Loucy (cell line): ENCODE measurements around the gene BCAS3.

Source experiments
- H2AFZ ChIP-seq: fragments of 200-600 bp; sonication (generic); 2 replicates; pipeline ENCODE4 v1.6.0; 2016; ENCODE audit warnings: antibody characterized with exemption, mild to moderate bottlenecking, low read length, moderate library complexity
- H3F3A ChIP-seq: fragments of 200-600 bp; 2 replicates; pipeline ENCODE4 v1.6.0; 2016; ENCODE audit warnings: antibody characterized with exemption, low read depth, mild to moderate bottlenecking
- H3K27me3 ChIP-seq: fragments of 200-600 bp; sonication (generic); 2 replicates; pipeline ENCODE4 v1.6.1; 2014; ENCODE audit warnings: low read length, mild to moderate bottlenecking; ENCODE audit not compliant: insufficient read depth, poor library complexity, severe bottlenecking
- H3K36me3 ChIP-seq: fragments of 200-600 bp; sonication (generic); 2 replicates; pipeline ENCODE4 v1.6.1; 2016; ENCODE audit warnings: low read length; ENCODE audit not compliant: insufficient read depth
- H3K4me1 ChIP-seq: fragments of 200-600 bp; sonication (generic); 2 replicates; pipeline ENCODE4 v1.5.1; 2014; ENCODE audit warnings: low read length, mild to moderate bottlenecking; ENCODE audit not compliant: insufficient read depth, poor library complexity, severe bottlenecking
- H3K4me2 ChIP-seq: fragments of 200-600 bp; sonication (generic); 2 replicates; pipeline ENCODE4 v1.6.0; 2014; ENCODE audit warnings: antibody characterized with exemption, low read length, low read depth, mild to moderate bottlenecking; ENCODE audit not compliant: poor library complexity, severe bottlenecking
- H3K4me3 ChIP-seq: fragments of 200-600 bp; sonication (generic); 2 replicates; pipeline ENCODE4 v1.5.1; 2014; ENCODE audit warnings: low read length, mild to moderate bottlenecking, mixed read lengths; ENCODE audit not compliant: poor library complexity, severe bottlenecking
- H3K79me2 ChIP-seq: fragments of 200-600 bp; sonication (generic); 2 replicates; pipeline ENCODE4 v1.6.1; 2014; ENCODE audit warnings: low read length; ENCODE audit not compliant: insufficient read depth
- H3K9ac ChIP-seq: fragments of 200-600 bp; sonication (generic); 2 replicates; pipeline ENCODE4 v1.6.0; 2014; ENCODE audit warnings: mild to moderate bottlenecking, low read depth, low read length, moderate library complexity; ENCODE audit not compliant: poor library complexity, severe bottlenecking
- H3K9me2 ChIP-seq: fragments of 200-600 bp; sonication (generic); replicated peaks from 2 replicates; pipeline ENCODE4 v1.6.1; 2016; ENCODE audit warnings: low read depth, low read length, mixed read lengths
- H3K9me3 ChIP-seq: fragments of 200-600 bp; sonication (generic); 2 replicates; pipeline ENCODE4 v1.6.1; 2014; ENCODE audit warnings: mild to moderate bottlenecking, antibody characterized with exemption, low read length, low read depth; ENCODE audit not compliant: insufficient read depth
- H4K20me1 ChIP-seq: fragments of 200-600 bp; sonication (generic); 2 replicates; pipeline ENCODE4 v1.6.0; 2014; ENCODE audit warnings: antibody characterized with exemption, low read length, mild to moderate bottlenecking; ENCODE audit not compliant: insufficient read depth, poor library complexity, severe bottlenecking
- EZH2phosphoT487 ChIP-seq: fragments of 200-600 bp; IDR thresholded peaks from 2 replicates; pipeline ENCODE4 v1.6.1; 2018; ENCODE audit warnings: antibody characterized with exemption, mild to moderate bottlenecking, moderate library complexity, borderline replicate concordance
- TF ChIP-seq, protein P1 (sequence below): fragments of 200-600 bp; sonication (generic); conservative IDR thresholded peaks from 2 replicates; pipeline ENCODE4 v1.5.1; 2014; ENCODE audit warnings: mild to moderate bottlenecking, antibody characterized with exemption, low read length

BCAS3 gene

DNA sequence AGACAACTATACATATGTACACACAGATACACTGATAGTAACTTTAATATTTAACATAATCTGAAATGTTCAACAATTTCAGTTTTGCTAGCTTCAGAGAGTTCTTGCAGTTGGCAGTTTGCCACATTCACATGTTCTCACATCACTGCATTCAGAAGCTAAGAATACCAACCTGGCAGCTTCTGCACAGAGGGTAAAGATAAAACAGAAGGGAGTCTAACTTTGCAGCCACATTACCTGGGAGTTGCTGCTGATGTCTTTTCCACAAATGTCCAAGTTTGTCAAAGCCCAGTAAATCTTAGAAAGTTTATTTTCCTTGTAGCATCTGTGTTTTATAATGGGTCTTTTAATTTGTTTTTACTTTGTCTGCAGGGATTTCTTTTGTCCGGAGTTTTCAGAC lies 332.0 kb downstream of the BCAS3 start:
- H3K79me2 ChIP-seq = no peaks in the 10 kb centered on the region
- H2AFZ ChIP-seq = no peak overlapping the region
- H3K9ac ChIP-seq = no peak overlapping the region
- no peak overlapping the region for H3K4me3 ChIP-seq
- H3K9me3 ChIP-seq = no peaks in the 10 kb centered on the region
- H3K27me3 ChIP-seq = no peaks in the 10 kb centered on the region
- no peaks in the 10 kb centered on the region for H3K4me1 ChIP-seq
- H4K20me1 ChIP-seq = no peaks in the 10 kb centered on the region
- no peak overlapping the region for H3K4me2 ChIP-seq
- TF ChIP-seq EZH2phosphoT487 = no peak
- TF ChIP-seq, protein P1, sequence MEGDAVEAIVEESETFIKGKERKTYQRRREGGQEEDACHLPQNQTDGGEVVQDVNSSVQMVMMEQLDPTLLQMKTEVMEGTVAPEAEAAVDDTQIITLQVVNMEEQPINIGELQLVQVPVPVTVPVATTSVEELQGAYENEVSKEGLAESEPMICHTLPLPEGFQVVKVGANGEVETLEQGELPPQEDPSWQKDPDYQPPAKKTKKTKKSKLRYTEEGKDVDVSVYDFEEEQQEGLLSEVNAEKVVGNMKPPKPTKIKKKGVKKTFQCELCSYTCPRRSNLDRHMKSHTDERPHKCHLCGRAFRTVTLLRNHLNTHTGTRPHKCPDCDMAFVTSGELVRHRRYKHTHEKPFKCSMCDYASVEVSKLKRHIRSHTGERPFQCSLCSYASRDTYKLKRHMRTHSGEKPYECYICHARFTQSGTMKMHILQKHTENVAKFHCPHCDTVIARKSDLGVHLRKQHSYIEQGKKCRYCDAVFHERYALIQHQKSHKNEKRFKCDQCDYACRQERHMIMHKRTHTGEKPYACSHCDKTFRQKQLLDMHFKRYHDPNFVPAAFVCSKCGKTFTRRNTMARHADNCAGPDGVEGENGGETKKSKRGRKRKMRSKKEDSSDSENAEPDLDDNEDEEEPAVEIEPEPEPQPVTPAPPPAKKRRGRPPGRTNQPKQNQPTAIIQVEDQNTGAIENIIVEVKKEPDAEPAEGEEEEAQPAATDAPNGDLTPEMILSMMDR = no peak
- no peaks in the 10 kb centered on the region for H3K36me3 ChIP-seq
- no peaks in the 10 kb centered on the region for H3F3A ChIP-seq
- no peaks in the 10 kb centered on the region for H3K9me2 ChIP-seq

DNA sequence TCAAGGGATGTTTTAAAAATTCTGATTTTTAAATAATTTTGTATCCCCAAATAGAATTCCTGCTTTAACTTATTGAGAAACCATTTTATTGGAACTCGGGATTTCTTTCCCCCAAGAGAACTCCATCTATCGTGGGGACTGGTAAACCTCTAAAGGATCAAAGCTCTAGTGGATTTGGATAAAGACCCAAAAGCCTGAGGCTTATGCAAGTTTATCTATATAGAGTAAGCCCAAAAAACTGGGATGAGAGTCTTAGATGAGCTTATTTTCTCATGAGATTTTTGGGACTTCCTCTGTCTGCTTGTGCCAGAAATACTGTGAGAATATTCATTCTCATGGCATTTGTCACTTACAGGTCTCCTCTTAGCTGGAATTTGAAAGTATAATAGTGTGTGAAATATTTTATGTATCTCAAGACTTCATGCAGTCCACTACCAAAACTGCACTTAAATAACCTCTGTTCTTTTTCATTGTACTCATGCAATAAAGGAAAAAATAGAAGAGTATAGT lies 333.1 kb downstream of the BCAS3 start:
- Histone ChIP-seq H3K9me2 (no peaks in the 10 kb centered on the region), H3F3A (no peaks in the 10 kb centered on the region), H3K36me3 (no peaks in the 10 kb centered on the region), H3K9me3 (no peaks in the 10 kb centered on the region), H2AFZ (no peak overlapping the region), H3K4me1 (no peaks in the 10 kb centered on the region), H3K79me2 (no peaks in the 10 kb centered on the region), H3K4me3 (no peak overlapping the region), H3K4me2 (no peak overlapping the region), H4K20me1 (no peaks in the 10 kb centered on the region), H3K9ac (no peak overlapping the region), H3K27me3 (no peaks in the 10 kb centered on the region)
- TF ChIP-seq, protein P1 = no peak
- TF ChIP-seq EZH2phosphoT487 = no peak

DNA sequence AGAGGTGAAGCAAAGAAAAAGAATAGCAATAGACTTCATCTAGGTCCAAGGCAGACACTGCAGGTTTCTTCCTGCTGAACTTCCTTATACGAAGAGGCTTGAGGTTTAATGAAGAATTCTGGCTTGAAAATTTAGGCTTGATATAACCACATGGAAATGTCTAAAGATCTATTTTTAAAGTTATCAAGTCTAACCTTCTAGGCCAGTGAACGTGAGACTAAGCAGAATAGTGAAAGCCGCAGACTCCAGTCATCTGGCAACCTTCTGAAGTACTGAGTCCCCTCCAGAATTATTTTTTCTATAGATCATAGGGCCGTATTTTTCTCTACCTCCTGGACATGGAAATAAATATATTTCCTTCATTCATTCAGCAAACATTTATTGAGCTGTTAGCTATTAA lies 333.6 kb downstream of the BCAS3 start:
- H3K9me3 ChIP-seq = no peaks in the 10 kb centered on the region
- H3K9me2 ChIP-seq = no peaks in the 10 kb centered on the region
- no peaks in the 10 kb centered on the region for H3K27me3 ChIP-seq
- H2AFZ ChIP-seq = no peak overlapping the region
- H3F3A ChIP-seq = no peaks in the 10 kb centered on the region
- TF ChIP-seq, protein P1 = no peak
- TF ChIP-seq EZH2phosphoT487 = no peak
- no peak overlapping the region for H3K9ac ChIP-seq
- no peaks in the 10 kb centered on the region for H3K4me1 ChIP-seq
- no peaks in the 10 kb centered on the region for H4K20me1 ChIP-seq
- no peaks in the 10 kb centered on the region for H3K36me3 ChIP-seq
- H3K4me3 ChIP-seq = no peak overlapping the region
- no peak overlapping the region for H3K4me2 ChIP-seq
- H3K79me2 ChIP-seq = no peaks in the 10 kb centered on the region
